ENCODE results near the gene STAG1.

STAG1 gene

GRCh38 chr3:136547293-136547692, 204.9 kb downstream of the STAG1 start:
- no peak for DNase-seq (ENCODE audit: low read depth)
- no peak overlapping the region for H3K4me3 ChIP-seq (ENCODE audit: control insufficient read depth, low read depth, low read length)
- TF ChIP-seq CTCF (IDR thresholded peaks at IDR 0.05; ENCODE audit: control insufficient read depth, insufficient read depth, low read depth, low read length, missing control alignments), result no peak

- no peak for TF ChIP-seq CTCF (IDR thresholded peaks at IDR 0.05; ENCODE audit: control insufficient read depth, insufficient read depth, low read depth, low read length, missing control alignments)
- DNase-seq (ENCODE audit: low read depth), result no peak
- H3K4me3 ChIP-seq (ENCODE audit: control insufficient read depth, low read depth, low read length), result no peak overlapping the region
Measured at GRCh38 chr3:136546720-136547119, 205.5 kb downstream of the STAG1 start.

GRCh38 chr3:136545664-136546268, 206.4 kb downstream of the STAG1 start:
- no peak overlapping the region for H3K4me3 ChIP-seq (ENCODE audit: control insufficient read depth, low read depth, low read length)
- TF ChIP-seq CTCF (IDR thresholded peaks at IDR 0.05; ENCODE audit: control insufficient read depth, insufficient read depth, low read depth, low read length, missing control alignments), result peak; percentile 38
- DNase-seq (ENCODE audit: low read depth), result no peak

- peak; percentile 18 for DNase-seq (ENCODE audit: low read depth)
- H3K4me3 ChIP-seq (ENCODE audit: control insufficient read depth, low read depth, low read length), result no peak overlapping the region
- TF ChIP-seq CTCF (IDR thresholded peaks at IDR 0.05; ENCODE audit: control insufficient read depth, insufficient read depth, low read depth, low read length, missing control alignments), result no peak
Measured at GRCh38 chr3:136544532-136544931, 207.6 kb downstream of the STAG1 start.

- TF ChIP-seq CTCF (IDR thresholded peaks at IDR 0.05; ENCODE audit: control insufficient read depth, insufficient read depth, low read depth, low read length, missing control alignments), result no peak
- no peak for DNase-seq (ENCODE audit: low read depth)
- H3K4me3 ChIP-seq (ENCODE audit: control insufficient read depth, low read depth, low read length), result no peak overlapping the region
Measured at GRCh38 chr3:136543385-136543784, 208.8 kb downstream of the STAG1 start.

GRCh38 chr3:136535906-136536305, 216.3 kb downstream of the STAG1 start:
- no peak for DNase-seq (ENCODE audit: low read depth)

More at GRCh38 chr3:136535906-136536305, 216.3 kb downstream of the STAG1 start:
- H3K4me3 ChIP-seq (ENCODE audit: control insufficient read depth, low read depth, low read length), result no peak overlapping the region
- no peak for TF ChIP-seq CTCF (IDR thresholded peaks at IDR 0.05; ENCODE audit: control insufficient read depth, insufficient read depth, low read depth, low read length, missing control alignments)
